22Rv1 (cell line): ENCODE measurements around the gene ELOVL3.

ENCODE experiments used
- CTCF ChIP-seq: fragments of 450-650 bp; IDR thresholded peaks from 2 replicates; pipeline ENCODE4 v1.5.1; 2017; ENCODE audit warnings: mild to moderate bottlenecking
- ZFX ChIP-seq: fragments of 450-650 bp; IDR thresholded peaks from 2 replicates; pipeline ENCODE4 v1.6.1; 2017; ENCODE audit warnings: antibody characterized with exemption, borderline replicate concordance

GRCh38 chr10:102225646-102226541 lies at the start of gene ELOVL3:
- no peak for TF ChIP-seq CTCF
- TF ChIP-seq ZFX, result no peak
